Measurements from ENCODE around the gene NUP43.
"Not testable (repeated sequence)": the region's sequence is repeated elsewhere in the genome, so short reads cannot be mapped to it uniquely, and the experiment has no call there.

Gene NUP43

GRCh38 chr6:149749082-149749593 lies 2.8 kb upstream of the NUP43 start:
- not testable (repeated sequence) for DNase-seq (ENCODE audit: low read depth in 2 of 2)

- DNase-seq (ENCODE audit: low read depth in 2 of 2): not testable (repeated sequence)
Measured at GRCh38 chr6:149745252-149745651, 1.1 kb downstream of the NUP43 start.

- no peak for DNase-seq (ENCODE audit: low read depth in 2 of 2)
Measured at GRCh38 chr6:149734915-149735314, 11.4 kb downstream of the NUP43 start.

- no peak for DNase-seq (ENCODE audit: low read depth in 2 of 2)
Measured at GRCh38 chr6:149733089-149733720, 13.1 kb downstream of the NUP43 start.

- no peak for DNase-seq (ENCODE audit: low read depth in 2 of 2)
Measured at GRCh38 chr6:149729824-149730223, 16.5 kb downstream of the NUP43 start.

- DNase-seq (ENCODE audit: low read depth in 2 of 2): no peak
Measured at GRCh38 chr6:149728499-149729234, 17.7 kb downstream of the NUP43 start.

GRCh38 chr6:149727793-149728498 lies 18.4 kb downstream of the NUP43 start:
- no peak for DNase-seq (ENCODE audit: low read depth in 2 of 2)

- no peak for DNase-seq (ENCODE audit: low read depth in 2 of 2)
Measured at GRCh38 chr6:149725785-149726184, 20.5 kb downstream of the NUP43 start.

GRCh38 chr6:149723771-149724417 lies 22.4 kb downstream of the NUP43 start:
- DNase-seq (ENCODE audit: low read depth in 2 of 2): peak in 1 of 2 donors; percentile 12

GRCh38 chr6:149723262-149723661 lies 23.1 kb downstream of the NUP43 start:
- no peak for DNase-seq (ENCODE audit: low read depth in 2 of 2)

GRCh38 chr6:149719531-149719930 lies 26.8 kb downstream of the NUP43 start:
- DNase-seq (ENCODE audit: low read depth in 2 of 2): no peak

- peak; percentile 87 to 90 for DNase-seq (ENCODE audit: low read depth in 2 of 2)
Measured at GRCh38 chr6:149717588-149718458, 28.5 kb downstream of the NUP43 start, which contains the start of gene LATS1. Gene LATS1, minus strand, starts transcription at chr6:149718101. Its CDS starts 15,975 bp downstream, at chr6:149702126.

GRCh38 chr6:149717255-149717587 lies 29.1 kb downstream of the NUP43 start:
- no peak for DNase-seq (ENCODE audit: low read depth in 2 of 2)

GRCh38 chr6:149716181-149716963 lies 30.0 kb downstream of the NUP43 start:
- DNase-seq (ENCODE audit: low read depth in 2 of 2): no peak

GRCh38 chr6:149714442-149714841 lies 31.9 kb downstream of the NUP43 start:
- no peak for DNase-seq (ENCODE audit: low read depth in 2 of 2)

- no peak for DNase-seq (ENCODE audit: low read depth in 2 of 2)
Measured at GRCh38 chr6:149711711-149712110, 34.6 kb downstream of the NUP43 start.

- DNase-seq (ENCODE audit: low read depth in 2 of 2): no peak
Measured at GRCh38 chr6:149701714-149702113, 44.6 kb downstream of the NUP43 start.

GRCh38 chr6:149699150-149699549 lies 47.2 kb downstream of the NUP43 start:
- no peak for DNase-seq (ENCODE audit: low read depth in 2 of 2)

- no peak for DNase-seq (ENCODE audit: low read depth in 2 of 2)
Measured at GRCh38 chr6:149698175-149698574, 48.2 kb downstream of the NUP43 start.

- DNase-seq (ENCODE audit: low read depth in 2 of 2): no peak
Measured at GRCh38 chr6:149696901-149697300, 49.4 kb downstream of the NUP43 start.

All from stimulated activated CD4-positive, alpha-beta T cell treated with anti-CD3 and anti-CD28 coated beads, Interleukin-15, amount 100 ng/mL, for 48 hours (primary cell).